ENCODE data around the gene FARP1. TPM values are rescaled to one million over a fixed set of nuclear protein-coding genes. Genes with fewer than 3 reads are reported as not detected.

FARP1 gene
- total RNA-seq, 1 experiment from 2014 or later: not detected

DNA sequence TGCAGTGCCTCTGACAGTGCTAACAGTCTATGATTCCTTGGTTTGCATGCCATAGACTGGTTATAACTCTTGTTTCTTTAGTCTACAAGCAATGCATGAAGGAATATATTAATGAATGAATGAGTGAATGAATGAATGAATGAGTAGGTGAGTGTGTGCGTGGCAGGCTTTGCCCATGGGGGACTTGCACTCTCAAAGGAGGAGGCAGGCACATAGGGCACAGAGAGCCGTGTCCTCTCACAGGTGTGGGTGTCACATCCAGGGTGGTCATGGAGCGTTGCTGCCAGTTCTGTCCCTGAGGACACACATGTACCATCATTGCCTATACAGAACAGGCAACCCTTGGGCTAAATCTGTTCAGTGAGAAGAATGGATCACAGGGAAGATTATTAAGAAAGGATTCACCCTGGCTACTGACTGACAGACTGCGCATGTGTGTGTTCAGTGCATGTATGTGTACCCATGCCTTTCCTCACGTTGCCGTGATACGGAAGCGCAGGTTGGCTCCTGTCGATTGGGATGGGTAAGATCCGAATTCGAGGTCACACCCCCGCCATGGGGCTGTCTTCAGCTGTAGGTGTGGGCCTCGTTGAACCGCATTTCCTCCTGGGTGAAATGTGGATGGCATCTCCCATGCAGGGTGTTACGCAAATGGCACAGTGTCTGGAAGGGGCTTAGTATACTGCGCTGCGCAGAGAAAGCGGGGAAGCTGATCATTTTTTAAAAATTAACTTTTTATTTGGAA is 272.6 kb downstream of the FARP1 start:
- DNase-seq: no peak
- Histone ChIP-seq H3K9me2 (replicated peaks; ENCODE audit: insufficient read depth, low read length) (no peaks in the 10 kb centered on the region), H3K27ac (ENCODE audit: low read length) (no peak overlapping the region), H4K20me1 (ENCODE audit: insufficient read depth, low read depth, low read length) (no peaks in the 10 kb centered on the region), H3K4me3 (ENCODE audit: low read length) (no peak overlapping the region), H3K4me2 (ENCODE audit: low read depth, low read length, poor library complexity, severe bottlenecking) (no peak overlapping the region), H3K9me3 (ENCODE audit: low read length) (no peaks in the 10 kb centered on the region), H3K4me1 (ENCODE audit: low read length) (no peaks in the 10 kb centered on the region), H3K9ac (ENCODE audit: low read length) (no peak overlapping the region), H2AFZ (ENCODE audit: low read length) (no peak overlapping the region), H3K79me2 (ENCODE audit: low read length) (no peaks in the 10 kb centered on the region), H3K27me3 (ENCODE audit: low read length) (no peaks in the 10 kb centered on the region), H3K36me3 (ENCODE audit: insufficient read depth, low read length) (no peaks in the 10 kb centered on the region)

GRCh38 chr13:98416408-98416807 is 273.5 kb downstream of the FARP1 start:
- no peak overlapping the region for H3K4me3 ChIP-seq (ENCODE audit: low read length)
- no peaks in the 10 kb centered on the region for H3K4me1 ChIP-seq (ENCODE audit: low read length)
- H3K9ac ChIP-seq (ENCODE audit: low read length): no peak overlapping the region
- H2AFZ ChIP-seq (ENCODE audit: low read length): no peak overlapping the region
- H3K9me2 ChIP-seq (replicated peaks; ENCODE audit: insufficient read depth, low read length): no peaks in the 10 kb centered on the region
- no peak overlapping the region for H3K4me2 ChIP-seq (ENCODE audit: low read depth, low read length, poor library complexity, severe bottlenecking)
- H3K27me3 ChIP-seq (ENCODE audit: low read length): no peaks in the 10 kb centered on the region
- H4K20me1 ChIP-seq (ENCODE audit: insufficient read depth, low read depth, low read length): no peaks in the 10 kb centered on the region
- no peak overlapping the region for H3K27ac ChIP-seq (ENCODE audit: low read length)
- H3K36me3 ChIP-seq (ENCODE audit: insufficient read depth, low read length): no peaks in the 10 kb centered on the region
- no peaks in the 10 kb centered on the region for H3K9me3 ChIP-seq (ENCODE audit: low read length)
- no peak for DNase-seq
- H3K79me2 ChIP-seq (ENCODE audit: low read length): no peaks in the 10 kb centered on the region

DNA sequence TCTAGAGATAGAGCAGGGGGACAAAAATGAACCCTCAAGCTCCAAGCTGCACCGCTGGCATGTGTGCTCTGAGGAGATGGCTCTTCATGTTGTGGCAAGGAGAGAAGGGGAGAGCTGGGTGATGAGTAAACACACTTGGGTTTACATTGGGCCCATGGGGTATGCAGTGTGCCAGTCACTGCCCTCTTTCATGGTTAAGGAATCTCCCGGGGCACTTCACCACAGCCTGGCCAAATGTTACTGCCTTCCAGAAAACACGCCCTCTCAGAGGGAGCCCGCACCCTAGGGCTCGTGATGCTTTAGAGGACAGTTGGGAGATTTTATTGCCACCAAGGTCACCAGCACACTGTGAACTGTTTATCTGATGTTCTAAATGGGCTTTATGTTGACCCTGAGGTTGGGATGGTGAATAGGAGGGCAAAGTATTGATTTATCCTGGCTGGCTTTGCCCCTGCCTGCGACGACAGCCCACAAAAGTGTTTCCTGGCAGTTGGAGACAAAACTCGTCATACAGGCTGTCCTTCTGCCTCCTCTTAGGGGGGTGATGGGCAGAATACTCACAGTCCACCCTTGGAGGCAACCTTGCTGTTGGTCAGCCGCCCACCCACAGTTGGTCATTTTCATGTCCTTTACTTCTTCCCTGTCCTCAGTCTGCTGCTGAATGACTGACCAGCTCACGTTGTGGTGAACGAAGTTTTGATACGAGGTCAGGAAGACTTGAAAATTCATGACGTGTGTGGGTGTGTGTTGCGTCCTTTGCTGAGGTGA is 277.1 kb downstream of the FARP1 start:
- no peak for DNase-seq
- H4K20me1 ChIP-seq (ENCODE audit: insufficient read depth, low read depth, low read length): no peaks in the 10 kb centered on the region
- H3K9me3 ChIP-seq (ENCODE audit: low read length): no peaks in the 10 kb centered on the region
- H2AFZ ChIP-seq (ENCODE audit: low read length): no peak overlapping the region
- no peaks in the 10 kb centered on the region for H3K36me3 ChIP-seq (ENCODE audit: insufficient read depth, low read length)
- no peak overlapping the region for H3K27ac ChIP-seq (ENCODE audit: low read length)
- H3K4me3 ChIP-seq (ENCODE audit: low read length): no peak overlapping the region
- H3K9me2 ChIP-seq (replicated peaks; ENCODE audit: insufficient read depth, low read length): no peaks in the 10 kb centered on the region
- no peaks in the 10 kb centered on the region for H3K4me1 ChIP-seq (ENCODE audit: low read length)
- H3K79me2 ChIP-seq (ENCODE audit: low read length): no peaks in the 10 kb centered on the region
- H3K27me3 ChIP-seq (ENCODE audit: low read length): no peaks in the 10 kb centered on the region
- no peak overlapping the region for H3K9ac ChIP-seq (ENCODE audit: low read length)
- H3K4me2 ChIP-seq (ENCODE audit: low read depth, low read length, poor library complexity, severe bottlenecking): no peak overlapping the region

GRCh38 chr13:98420554-98421175 is 277.8 kb downstream of the FARP1 start:
- Histone ChIP-seq H3K27me3 (ENCODE audit: low read length) (no peaks in the 10 kb centered on the region), H3K4me3 (ENCODE audit: low read length) (no peak overlapping the region), H3K9me3 (ENCODE audit: low read length) (no peaks in the 10 kb centered on the region), H3K4me2 (ENCODE audit: low read depth, low read length, poor library complexity, severe bottlenecking) (no peak overlapping the region), H4K20me1 (ENCODE audit: insufficient read depth, low read depth, low read length) (no peaks in the 10 kb centered on the region), H3K36me3 (ENCODE audit: insufficient read depth, low read length) (no peaks in the 10 kb centered on the region), H3K4me1 (ENCODE audit: low read length) (no peaks in the 10 kb centered on the region), H3K9ac (ENCODE audit: low read length) (no peak overlapping the region), H3K9me2 (replicated peaks; ENCODE audit: insufficient read depth, low read length) (no peaks in the 10 kb centered on the region), H2AFZ (ENCODE audit: low read length) (no peak overlapping the region), H3K79me2 (ENCODE audit: low read length) (no peaks in the 10 kb centered on the region), H3K27ac (ENCODE audit: low read length) (no peak overlapping the region)
- DNase-seq: no peak

GRCh38 chr13:98422046-98422445 is 279.2 kb downstream of the FARP1 start:
- Histone ChIP-seq H3K27ac (ENCODE audit: low read length) (no peak overlapping the region), H3K27me3 (ENCODE audit: low read length) (no peaks in the 10 kb centered on the region), H2AFZ (ENCODE audit: low read length) (no peak overlapping the region), H3K4me2 (ENCODE audit: low read depth, low read length, poor library complexity, severe bottlenecking) (no peak overlapping the region), H3K36me3 (ENCODE audit: insufficient read depth, low read length) (no peaks in the 10 kb centered on the region), H4K20me1 (ENCODE audit: insufficient read depth, low read depth, low read length) (no peaks in the 10 kb centered on the region), H3K79me2 (ENCODE audit: low read length) (no peaks in the 10 kb centered on the region), H3K9ac (ENCODE audit: low read length) (no peak overlapping the region), H3K9me2 (replicated peaks; ENCODE audit: insufficient read depth, low read length) (no peaks in the 10 kb centered on the region), H3K4me3 (ENCODE audit: low read length) (no peak overlapping the region), H3K9me3 (ENCODE audit: low read length) (no peaks in the 10 kb centered on the region), H3K4me1 (ENCODE audit: low read length) (no peaks in the 10 kb centered on the region)
- no peak for DNase-seq

DNA sequence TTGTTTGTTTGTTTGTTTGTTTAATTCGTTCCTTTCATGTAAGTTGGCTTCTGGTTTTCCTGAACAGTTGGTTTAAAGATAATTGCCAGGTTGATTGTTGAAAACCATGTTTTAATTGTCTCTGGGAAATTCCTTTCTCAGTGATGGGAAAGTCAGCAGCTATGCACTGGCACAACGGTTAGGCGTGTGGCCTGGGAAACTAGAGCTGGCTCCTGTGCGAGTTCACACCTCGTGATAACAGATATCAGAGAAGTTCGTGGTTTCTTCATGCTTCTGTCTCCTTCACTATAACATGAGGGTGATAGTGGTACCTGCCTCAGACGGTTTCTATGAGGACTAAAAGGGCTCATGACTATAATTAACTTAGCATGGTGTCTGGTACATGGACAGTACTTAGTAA is 280.5 kb downstream of the FARP1 start:
- no peaks in the 10 kb centered on the region for H3K27me3 ChIP-seq (ENCODE audit: low read length)
- H3K4me3 ChIP-seq (ENCODE audit: low read length): no peak overlapping the region
- no peak overlapping the region for H3K4me2 ChIP-seq (ENCODE audit: low read depth, low read length, poor library complexity, severe bottlenecking)
- no peak overlapping the region for H2AFZ ChIP-seq (ENCODE audit: low read length)
- no peaks in the 10 kb centered on the region for H3K79me2 ChIP-seq (ENCODE audit: low read length)
- H3K9me2 ChIP-seq (replicated peaks; ENCODE audit: insufficient read depth, low read length): no peaks in the 10 kb centered on the region
- H3K36me3 ChIP-seq (ENCODE audit: insufficient read depth, low read length): no peaks in the 10 kb centered on the region
- no peak for DNase-seq
- no peaks in the 10 kb centered on the region for H3K9me3 ChIP-seq (ENCODE audit: low read length)
- H3K9ac ChIP-seq (ENCODE audit: low read length): no peak overlapping the region
- no peak overlapping the region for H3K27ac ChIP-seq (ENCODE audit: low read length)
- no peaks in the 10 kb centered on the region for H3K4me1 ChIP-seq (ENCODE audit: low read length)
- no peaks in the 10 kb centered on the region for H4K20me1 ChIP-seq (ENCODE audit: insufficient read depth, low read depth, low read length)

- H3K27ac ChIP-seq (ENCODE audit: low read length): no peak overlapping the region
- H3K4me3 ChIP-seq (ENCODE audit: low read length): no peak overlapping the region
- H3K4me1 ChIP-seq (ENCODE audit: low read length): no peaks in the 10 kb centered on the region
- H4K20me1 ChIP-seq (ENCODE audit: insufficient read depth, low read depth, low read length): no peaks in the 10 kb centered on the region
- no peaks in the 10 kb centered on the region for H3K9me2 ChIP-seq (replicated peaks; ENCODE audit: insufficient read depth, low read length)
- H3K36me3 ChIP-seq (ENCODE audit: insufficient read depth, low read length): no peaks in the 10 kb centered on the region
- no peaks in the 10 kb centered on the region for H3K9me3 ChIP-seq (ENCODE audit: low read length)
- no peaks in the 10 kb centered on the region for H3K27me3 ChIP-seq (ENCODE audit: low read length)
- H3K4me2 ChIP-seq (ENCODE audit: low read depth, low read length, poor library complexity, severe bottlenecking): no peak overlapping the region
- no peak overlapping the region for H2AFZ ChIP-seq (ENCODE audit: low read length)
- H3K9ac ChIP-seq (ENCODE audit: low read length): no peak overlapping the region
- DNase-seq: no peak
- H3K79me2 ChIP-seq (ENCODE audit: low read length): no peaks in the 10 kb centered on the region
These were observed 284.6 kb downstream of the FARP1 start for GRCh38 chr13:98427331-98427995.
